Lower leg skin (tissue), 4 donors: ENCODE results near the gene NFX1. TPM values are rescaled to one million over a fixed set of nuclear protein-coding genes. Genes with fewer than 3 reads are reported as not detected.

Source experiments
- DNase-seq, 2 donors: peaks; one replicate each; pipeline ENCODE4 v3.0.0-alpha.2; 2019; ENCODE audit warnings: low spot score in 2 of 2
- H3K4me3 ChIP-seq: fragments of 200-600 bp; sonication (generic); 2 replicates; pipeline ENCODE4 v1.5.1; 2017; ENCODE audit warnings: mild to moderate bottlenecking, low read depth; ENCODE audit not compliant: poor library complexity, severe bottlenecking
- CTCF ChIP-seq, 3 donors: fragments of 450-650 bp; IDR thresholded peaks; one replicate each; pipeline ENCODE4 v1.5.1; 2016; ENCODE audit warnings: antibody characterized with exemption in 3 of 3, mild to moderate bottlenecking in 3 of 3, moderate library complexity in 2 of 3
- POLR2A ChIP-seq, 2 donors: fragments of 450-650 bp; IDR thresholded peaks; one replicate each; pipeline ENCODE4 v1.6.1; 2016 to 2017; ENCODE audit warnings: antibody characterized with exemption in 2 of 2, mild to moderate bottlenecking in 1 of 2, moderate library complexity in 1 of 2
- WGBS, 2 donors: methylation state at CpG; one replicate each; pipeline ENCODE4 v1.1.5; 2018; 5-methylcytosine and 5-hydroxymethylcytosine counted together
- intact Hi-C: fragments of 100-400 bp; cut with DNase I; formaldehyde crosslinking; loops from one replicate; pipeline ENCODE4 v1.15.0; 2023; ENCODE audit warnings: low total_unique reads
- total RNA-seq, 4 donors: library from RNA; depleted of rRNA; stranded (reverse); fragments of >200 nt; gene quantifications; one replicate each; pipeline ENCODE4 v1.1.0, GENCODE V29; 2016

The NFX1 gene
- total RNA-seq, 4 donors from 2014 or later = 39.3 to 53.6 (median 47.1) TPM

- no peak for TF ChIP-seq POLR2A (IDR thresholded peaks at IDR 0.05)
- no peak for TF ChIP-seq CTCF (IDR thresholded peaks at IDR 0.05)
- DNase-seq = no peak
- WGBS, 2 donors = 89 to 97% methylated on average over 3 of the region's 3 CpGs
- intact Hi-C loops = no loop called here
- H3K4me3 ChIP-seq = no peak overlapping the region
These were observed 27.9 kb downstream of the NFX1 start for GRCh38 chr9:33318225-33318624.

- H3K4me3 ChIP-seq = no peak overlapping the region
- WGBS, 2 donors = 92 to 94% methylated on average over 8 of the region's 8 CpGs
- no peak for DNase-seq
- intact Hi-C loops = no loop called here
- no peak for TF ChIP-seq CTCF (IDR thresholded peaks at IDR 0.05)
These were observed 28.5 kb downstream of the NFX1 start for GRCh38 chr9:33318781-33319180.

DNA sequence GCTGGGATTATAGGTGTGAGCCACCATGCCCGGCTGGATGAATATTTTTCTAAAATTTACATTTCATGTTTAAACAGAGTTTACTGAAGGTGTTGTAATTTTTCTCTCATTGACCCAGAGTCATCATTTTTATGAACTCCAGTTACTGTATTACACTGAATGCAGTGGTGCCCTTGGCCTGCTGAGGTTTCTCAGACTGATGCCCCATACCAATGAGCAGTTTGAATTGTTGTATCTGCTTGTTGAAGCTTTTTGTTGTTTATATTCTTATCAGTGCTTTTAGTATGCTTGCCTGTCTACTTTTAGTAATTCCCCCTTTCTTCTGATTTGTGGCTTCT, 29.9 kb downstream of the NFX1 start:
- 86 to 88% methylated on average over 1 of the region's 1 CpG for WGBS, 2 donors
- intact Hi-C loops = no loop called here
- DNase-seq = no peak
- TF ChIP-seq POLR2A (IDR thresholded peaks at IDR 0.05) = no peak
- no peak for TF ChIP-seq CTCF (IDR thresholded peaks at IDR 0.05)
- H3K4me3 ChIP-seq = no peak overlapping the region

DNA sequence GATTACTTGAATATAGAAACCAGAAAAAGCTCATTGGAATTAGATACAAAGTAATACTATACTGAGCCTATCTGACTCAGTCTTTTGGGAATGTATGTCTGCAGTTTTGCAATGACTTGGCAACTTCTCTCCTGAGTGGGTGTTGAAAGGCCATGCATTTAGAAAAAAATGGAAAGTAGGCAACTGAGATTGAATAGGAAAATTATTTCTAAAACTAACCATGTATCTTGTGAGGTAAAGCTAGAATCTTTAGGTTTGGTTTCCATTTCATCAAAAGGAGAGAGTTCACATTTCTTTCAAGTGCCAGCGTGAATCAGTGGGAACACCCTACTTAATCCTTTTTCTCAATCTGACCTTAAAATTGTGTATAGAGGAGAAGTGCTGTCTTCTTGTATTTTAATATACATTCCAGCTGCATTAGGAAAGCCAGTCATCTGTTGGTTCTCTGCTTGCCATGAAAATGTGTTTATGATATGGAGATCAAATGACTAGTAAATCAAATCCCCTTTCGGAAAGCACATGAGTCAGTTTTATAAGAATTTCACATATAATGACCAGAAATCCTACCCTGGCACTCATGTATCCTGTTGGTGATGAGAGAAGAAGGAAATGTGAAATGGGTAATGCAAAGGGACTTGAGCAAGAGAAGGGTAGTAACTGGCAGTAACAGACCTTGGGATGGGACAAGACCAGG, 30.4 kb downstream of the NFX1 start:
- 80 to 91% methylated on average over 2 of the region's 2 CpGs for WGBS, 2 donors
- intact Hi-C loops = no loop called here
- H3K4me3 ChIP-seq = no peak overlapping the region
- no peak for DNase-seq
- TF ChIP-seq CTCF (IDR thresholded peaks at IDR 0.05) = no peak
- TF ChIP-seq POLR2A (IDR thresholded peaks at IDR 0.05) = no peak

GRCh38 chr9:33329117-33329563, 38.8 kb downstream of the NFX1 start:
- 45 to 48% methylated on average over 4 of the region's 4 CpGs for WGBS, 2 donors
- no peak overlapping the region for H3K4me3 ChIP-seq
- intact Hi-C loops = no loop called here
- TF ChIP-seq CTCF (IDR thresholded peaks at IDR 0.05) = no peak
- TF ChIP-seq POLR2A (IDR thresholded peaks at IDR 0.05) = no peak
- DNase-seq = peak in 1 of 2 donors; percentile 57

- DNase-seq = no peak
- intact Hi-C loops = no loop called here
- no peak overlapping the region for H3K4me3 ChIP-seq
- 75 to 78% methylated on average over 5 of the region's 5 CpGs for WGBS, 2 donors
- TF ChIP-seq POLR2A (IDR thresholded peaks at IDR 0.05) = no peak
- no peak for TF ChIP-seq CTCF (IDR thresholded peaks at IDR 0.05)
These were observed 39.7 kb downstream of the NFX1 start for GRCh38 chr9:33329979-33330378.
